PC-3 (cell line): Measurements from ENCODE around the gene IGFBP6. TPM values are rescaled to one million over a fixed set of nuclear protein-coding genes. Genes with fewer than 3 reads are reported as not detected.

Source experiments
- ATAC-seq: fragments of 200-7000 bp; cut with Tn5 transposase; 2 replicates; pipeline ENCODE4 v1.9.1; 2020; ENCODE audit warnings: mild to moderate bottlenecking, moderate library complexity
- BruUV-seq: library from RNA; stranded (reverse); fragments of 400-500 nt; replicated peaks from 2 replicates; lab custom pipeline; 2021; lab: Mats Ljungman, UMichigan
- CTCF ChIA-PET: fragments of 300-600 bp; sonication (Branson Sonifier 250); formaldehyde crosslinking; loops from one replicate; lab custom pipeline; 2022; ENCODE audit warnings: antibody characterized with exemption; lab: Charles Lee
- POLR2A ChIA-PET: fragments of 300-600 bp; sonication (Branson Sonifier 250); formaldehyde crosslinking; loops from one replicate; lab custom pipeline; 2022; ENCODE audit warnings: antibody characterized with exemption; ENCODE audit not compliant: unreplicated experiment; lab: Charles Lee
- DNase-seq: peaks from one replicate; pipeline ENCODE4 v3.0.0-alpha.2; 2015
- H2AFZ ChIP-seq: fragments of 300-600 bp; sonication (generic); 2 replicates; pipeline ENCODE4 v1.6.0; 2016; ENCODE audit warnings: antibody characterized with exemption, low read length
- H3F3A ChIP-seq: fragments of 300-600 bp; sonication (generic); one replicate; pipeline ENCODE4 v1.6.0; 2017; ENCODE audit warnings: antibody characterized with exemption, low read length, control low read depth, mild to moderate bottlenecking; ENCODE audit not compliant: unreplicated experiment
- H3K27ac ChIP-seq: fragments of 300-600 bp; sonication (generic); 2 replicates; pipeline ENCODE4 v1.5.1; 2016; ENCODE audit warnings: mild to moderate bottlenecking, low read length
- H3K27me3 ChIP-seq: fragments of 300-600 bp; sonication (generic); 2 replicates; pipeline ENCODE4 v1.6.1; 2016; ENCODE audit warnings: low read length, mixed read lengths
- H3K36me3 ChIP-seq: fragments of 300-600 bp; sonication (generic); 2 replicates; pipeline ENCODE4 v1.6.1; 2016; ENCODE audit warnings: low read depth, mixed run types, low read length, mixed read lengths
- H3K4me1 ChIP-seq: fragments of 300-600 bp; sonication (generic); 2 replicates; pipeline ENCODE4 v1.5.1; 2016; ENCODE audit warnings: low read length; ENCODE audit not compliant: insufficient read depth
- H3K4me2 ChIP-seq: fragments of 300-600 bp; sonication (generic); 2 replicates; pipeline ENCODE4 v1.6.0; 2016; ENCODE audit warnings: low read length
- H3K4me3 ChIP-seq: fragments of 300-600 bp; sonication (generic); 2 replicates; pipeline ENCODE4 v1.5.1; 2016; ENCODE audit warnings: mild to moderate bottlenecking, low read length, mixed read lengths
- H3K79me2 ChIP-seq: fragments of 300-600 bp; sonication (generic); 2 replicates; pipeline ENCODE4 v1.6.1; 2017; ENCODE audit warnings: low read length, mixed read lengths
- H3K9ac ChIP-seq: fragments of 300-600 bp; sonication (generic); 2 replicates; pipeline ENCODE4 v1.6.0; 2016; ENCODE audit warnings: mild to moderate bottlenecking, low read length
- H3K9me2 ChIP-seq: fragments of 300-600 bp; sonication (generic); replicated peaks from 2 replicates; pipeline ENCODE4 v1.6.1; 2016; ENCODE audit warnings: mixed run types, low read length, mixed read lengths
- H3K9me3 ChIP-seq: fragments of 300-600 bp; sonication (generic); 2 replicates; pipeline ENCODE4 v1.6.1; 2016; ENCODE audit warnings: low read length, mixed read lengths
- H4K20me1 ChIP-seq: fragments of 300-600 bp; sonication (generic); 2 replicates; pipeline ENCODE4 v1.6.1; 2016; ENCODE audit warnings: low read length, mixed read lengths
- EZH2 ChIP-seq: fragments of 300-600 bp; sonication (generic); IDR thresholded peaks from one replicate; pipeline ENCODE4 v1.6.1; 2017; ENCODE audit warnings: antibody characterized with exemption, mild to moderate bottlenecking, low read length; ENCODE audit not compliant: unreplicated experiment
- EZH2phosphoT487 ChIP-seq: fragments of 300-600 bp; sonication (generic); IDR thresholded peaks from 2 replicates; pipeline ENCODE4 v1.6.1; 2018; ENCODE audit warnings: mild to moderate bottlenecking, antibody characterized with exemption, low read length, borderline replicate concordance
- intact Hi-C: fragments of 100-400 bp; cut with micrococcal nuclease; formaldehyde crosslinking; loops from 2 replicates; pipeline ENCODE4 v1.9.0; 2023
- total RNA-seq: library from RNA; depleted of rRNA; stranded (reverse); fragments of >200 nt; gene quantifications from 2 replicates; pipeline ENCODE4 v1.2.3, GENCODE V29; 2014
- TF ChIP-seq, protein P1 (sequence below): fragments of 300-600 bp; sonication (generic); conservative IDR thresholded peaks from 2 replicates; pipeline ENCODE4 v1.5.1; 2017; ENCODE audit warnings: antibody characterized with exemption, low read depth, mild to moderate bottlenecking, low read length

Gene IGFBP6
- total RNA-seq, 1 experiment from 2014 or later, result 256 TPM

DNA sequence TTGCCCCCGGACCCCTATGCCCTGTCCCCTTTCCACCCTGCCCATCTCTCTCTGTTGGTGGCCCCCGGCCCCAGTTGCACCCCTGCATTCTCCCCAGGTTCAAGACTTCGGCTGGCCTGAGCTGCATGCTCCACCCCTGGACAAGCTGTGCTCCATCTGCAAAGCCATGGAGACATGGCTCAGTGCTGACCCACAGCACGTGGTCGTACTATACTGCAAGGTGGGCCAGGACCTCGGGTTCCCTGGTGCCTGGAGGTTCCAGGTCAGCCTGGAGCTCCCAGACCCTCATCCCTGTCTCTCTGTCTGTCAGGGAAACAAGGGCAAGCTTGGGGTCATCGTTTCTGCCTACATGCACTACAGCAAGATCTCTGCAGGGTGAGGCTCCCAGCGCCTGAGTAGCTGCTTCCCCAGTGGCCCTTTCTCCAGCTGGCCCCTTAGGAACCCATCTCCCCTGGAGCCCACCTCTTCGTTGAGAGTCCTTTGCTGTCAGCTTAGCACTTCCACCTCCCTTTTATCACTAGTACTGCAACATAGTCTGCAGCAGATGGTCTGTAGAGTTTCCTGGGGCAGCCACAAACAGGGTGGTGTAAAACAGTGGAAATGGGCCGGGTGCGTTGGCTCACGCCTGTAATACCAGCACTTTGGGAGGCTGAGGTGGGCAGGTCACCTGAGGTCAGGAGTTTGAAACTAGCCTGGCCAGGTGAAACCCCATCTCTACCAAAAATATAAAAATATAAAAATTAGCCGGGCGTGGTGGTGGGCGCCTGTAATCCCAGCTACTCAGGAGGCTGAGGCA is 41.8 kb upstream of the IGFBP6 start:
- Histone ChIP-seq H3K27me3 (no peaks in the 10 kb centered on the region), H3K4me1 (peaks cover 31% of the 10 kb centered on the region), H3F3A (no peaks in the 10 kb centered on the region), H3K36me3 (no peaks in the 10 kb centered on the region), H3K27ac (no peak overlapping the region), H3K9ac (no peak overlapping the region), H3K79me2 (peaks cover 26% of the 10 kb centered on the region), H3K4me3 (no peak overlapping the region), H3K9me3 (no peaks in the 10 kb centered on the region), H3K4me2 (no peak overlapping the region), H2AFZ (no peak overlapping the region), H4K20me1 (no peaks in the 10 kb centered on the region), H3K9me2 (no peaks in the 10 kb centered on the region)
- intact Hi-C loops, result no loop called here
- no TSS peak for BruUV-seq
- POLR2A ChIA-PET, result no interaction called here
- ATAC-seq (no peak), DNase-seq (no peak)
- CTCF ChIA-PET, result no interaction called here
- TF ChIP-seq EZH2phosphoT487 (no peak), EZH2 (no peak)

DNA sequence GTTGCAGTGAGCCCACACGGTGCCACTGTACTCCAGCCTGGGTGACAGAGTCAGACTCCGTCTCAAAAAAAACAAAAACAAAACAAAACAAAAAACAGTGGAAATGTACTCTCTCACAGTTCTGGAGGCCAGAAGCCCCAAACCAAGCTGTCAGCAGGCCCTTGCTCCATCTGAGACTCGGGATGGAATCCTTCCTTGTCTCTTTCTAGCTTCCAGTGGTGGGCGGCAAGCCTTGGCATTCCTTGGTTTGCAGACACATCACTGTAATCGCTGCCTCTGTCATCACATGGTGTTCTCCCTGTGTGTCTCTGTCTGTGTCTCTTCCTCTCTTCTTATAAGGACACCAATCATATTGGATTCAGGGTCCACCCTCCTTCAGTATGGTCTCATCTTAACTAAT is 41.2 kb upstream of the IGFBP6 start:
- Histone ChIP-seq H3K4me2 (no peak overlapping the region), H3F3A (no peaks in the 10 kb centered on the region), H3K9me2 (no peaks in the 10 kb centered on the region), H4K20me1 (no peaks in the 10 kb centered on the region), H3K4me3 (no peak overlapping the region), H2AFZ (no peak overlapping the region), H3K36me3 (no peaks in the 10 kb centered on the region), H3K79me2 (peaks cover 19% of the 10 kb centered on the region), H3K4me1 (peaks cover 31% of the 10 kb centered on the region), H3K27me3 (no peaks in the 10 kb centered on the region), H3K9me3 (no peaks in the 10 kb centered on the region), H3K9ac (no peak overlapping the region), H3K27ac (no peak overlapping the region)
- POLR2A ChIA-PET, result no interaction called here
- BruUV-seq, result no TSS peak
- TF ChIP-seq EZH2 (no peak), EZH2phosphoT487 (no peak)
- TF ChIP-seq, protein P1, sequence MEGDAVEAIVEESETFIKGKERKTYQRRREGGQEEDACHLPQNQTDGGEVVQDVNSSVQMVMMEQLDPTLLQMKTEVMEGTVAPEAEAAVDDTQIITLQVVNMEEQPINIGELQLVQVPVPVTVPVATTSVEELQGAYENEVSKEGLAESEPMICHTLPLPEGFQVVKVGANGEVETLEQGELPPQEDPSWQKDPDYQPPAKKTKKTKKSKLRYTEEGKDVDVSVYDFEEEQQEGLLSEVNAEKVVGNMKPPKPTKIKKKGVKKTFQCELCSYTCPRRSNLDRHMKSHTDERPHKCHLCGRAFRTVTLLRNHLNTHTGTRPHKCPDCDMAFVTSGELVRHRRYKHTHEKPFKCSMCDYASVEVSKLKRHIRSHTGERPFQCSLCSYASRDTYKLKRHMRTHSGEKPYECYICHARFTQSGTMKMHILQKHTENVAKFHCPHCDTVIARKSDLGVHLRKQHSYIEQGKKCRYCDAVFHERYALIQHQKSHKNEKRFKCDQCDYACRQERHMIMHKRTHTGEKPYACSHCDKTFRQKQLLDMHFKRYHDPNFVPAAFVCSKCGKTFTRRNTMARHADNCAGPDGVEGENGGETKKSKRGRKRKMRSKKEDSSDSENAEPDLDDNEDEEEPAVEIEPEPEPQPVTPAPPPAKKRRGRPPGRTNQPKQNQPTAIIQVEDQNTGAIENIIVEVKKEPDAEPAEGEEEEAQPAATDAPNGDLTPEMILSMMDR, result no peak
- intact Hi-C loops, result no loop called here
- CTCF ChIA-PET, result no interaction called here
- ATAC-seq (no peak), DNase-seq (no peak)

DNA sequence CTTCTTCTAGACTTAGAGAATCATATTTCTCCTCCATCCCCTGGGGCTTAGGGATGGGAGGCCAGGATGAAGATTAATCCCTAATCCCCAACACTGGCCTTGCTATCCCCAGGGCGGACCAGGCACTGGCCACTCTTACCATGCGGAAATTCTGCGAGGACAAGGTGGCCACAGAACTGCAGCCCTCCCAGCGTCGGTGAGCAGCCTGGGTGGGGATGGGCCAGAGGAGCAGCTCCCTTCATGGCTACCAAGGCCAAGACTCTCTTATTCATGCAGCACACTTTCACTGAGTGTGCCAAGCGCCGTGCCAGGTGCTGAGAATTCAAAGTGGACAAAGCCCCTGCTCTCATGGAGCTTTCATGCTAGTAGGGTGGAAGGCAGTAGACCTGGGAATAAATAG is 40.6 kb upstream of the IGFBP6 start:
- no peak overlapping the region for H3K4me2 ChIP-seq
- intact Hi-C loops, result no loop called here
- peaks cover 31% of the 10 kb centered on the region for H3K4me1 ChIP-seq
- POLR2A ChIA-PET, result no interaction called here
- no peak overlapping the region for H3K27ac ChIP-seq
- CTCF ChIA-PET, result interaction anchor here (1.0 kb wide), 1 partner anchor 21 kb away, joined by 4 read pairs; no protein-coding TSS in a partner anchor
- BruUV-seq, result no TSS peak
- no peaks in the 10 kb centered on the region for H3K27me3 ChIP-seq
- no peak overlapping the region for H3K9ac ChIP-seq
- H3F3A ChIP-seq, result no peaks in the 10 kb centered on the region
- TF ChIP-seq, protein P1, result no peak
- TF ChIP-seq EZH2phosphoT487, result no peak
- TF ChIP-seq EZH2, result no peak
- H3K9me2 ChIP-seq, result no peaks in the 10 kb centered on the region
- no peak overlapping the region for H3K4me3 ChIP-seq
- no peaks in the 10 kb centered on the region for H4K20me1 ChIP-seq
- H3K36me3 ChIP-seq, result no peaks in the 10 kb centered on the region
- DNase-seq (no peak), ATAC-seq (no peak)
- H3K9me3 ChIP-seq, result no peaks in the 10 kb centered on the region
- H3K79me2 ChIP-seq, result peaks cover 13% of the 10 kb centered on the region
- no peak overlapping the region for H2AFZ ChIP-seq
